ENCODE measurements around the gene ESYT3. TPM values are rescaled to one million over a fixed set of nuclear protein-coding genes. Genes with fewer than 3 reads are reported as not detected.

ESYT3 gene
- total and polyA plus RNA-seq, 2 of the 8 experiments (the other 6 are each of a cell fraction or from before 2014, with no cell fraction given): 4.4 to 7.3 TPM

DNA sequence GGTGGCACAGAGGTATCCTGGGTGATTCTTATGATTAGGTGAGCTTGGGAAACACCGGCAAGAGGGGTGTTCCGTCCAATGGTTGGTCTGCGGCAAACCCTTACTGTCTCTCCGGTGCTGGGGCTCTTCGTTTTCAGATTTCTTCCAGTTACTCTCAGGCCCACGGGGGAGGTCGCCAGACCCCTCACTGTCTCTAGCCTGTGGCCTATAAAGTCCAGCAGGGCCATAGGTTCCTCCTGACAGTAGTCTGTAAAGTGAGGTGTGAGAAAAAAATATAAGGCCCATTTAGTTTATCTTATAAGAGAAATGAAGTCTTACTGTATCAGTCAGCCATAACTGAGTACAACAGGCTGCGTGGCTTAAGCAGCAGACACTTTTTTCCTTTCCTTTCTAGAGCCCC, 1.4 kb downstream of the ESYT3 start:
- Histone ChIP-seq H3K23ac (ENCODE audit: insufficient read length) (no peak overlapping the region), H2AK5ac (ENCODE audit: low read depth, low read length) (no peak overlapping the region), H3K27ac (ENCODE audit: low read depth, low read length) (no peak overlapping the region), H2AFZ (ENCODE audit: low read length) (no peak overlapping the region), H3K4me2 (ENCODE audit: insufficient read depth in 1 of 2, low read depth in 2 of 2, low read length in 2 of 2) (peak overlapping the region; percentile 89), H3K9me3 (ENCODE audit: insufficient read depth in 2 of 2, low read depth in 1 of 2, low read length in 1 of 2) (peaks cover 5 to 10% of the 10 kb centered on the region in 2 experiments), H3K79me2 (ENCODE audit: control insufficient read depth in 1 of 2, insufficient read depth in 2 of 2, low read length in 2 of 2) (no peaks in the 10 kb centered on the region), H3K4me1 (replicated peaks in 1 of 4; ENCODE audit: control insufficient read depth in 3 of 4, insufficient read depth in 4 of 4, low read length in 3 of 4) (peaks cover 0 to 9% (median 6%) of the 10 kb centered on the region in 4 experiments; a peak in 5 of 7 replicates), H2BK120ac (replicated peaks; ENCODE audit: low read depth, low read length) (no peak overlapping the region), H2BK5ac (ENCODE audit: low read depth, low read length) (no peak overlapping the region), H3K79me1 (ENCODE audit: low read depth, low read length) (peaks cover under 1% of the 10 kb centered on the region; the same call in 1 of the 2 replicates), H3K18ac (ENCODE audit: extremely low read depth, low read length) (no peak overlapping the region), H3K56ac (replicated peaks; ENCODE audit: insufficient read length, low read depth, low read length) (no peak overlapping the region), H2BK12ac (ENCODE audit: low read depth, low read length) (no peak overlapping the region; the same call in 1 of the 2 replicates), H3K9ac (replicated peaks in 1 of 4; ENCODE audit: extremely low read depth in 1 of 4, low read depth in 3 of 4, low read length in 3 of 4) (no peak overlapping the region), H4K5ac (ENCODE audit: insufficient read length, low read depth, low read length) (no peak overlapping the region), H4K8ac (ENCODE audit: extremely low read depth, insufficient read depth, low read length) (no peak overlapping the region), H3K4ac (replicated peaks; ENCODE audit: insufficient read length, low read depth, low read length) (no peak overlapping the region), H3K4me3 (ENCODE audit: extremely low read depth in 1 of 4, insufficient read depth in 2 of 4, low read depth in 3 of 4, low read length in 4 of 4) (peak overlapping the region; percentile 47 to 66 (median 56); a peak in 7 of 8 replicates), H2BK20ac (ENCODE audit: low read length) (no peak overlapping the region), H4K91ac (replicated peaks; ENCODE audit: insufficient read length, low read length) (no peak overlapping the region), H3K23me2 (ENCODE audit: low read depth, low read length) (peaks cover 8% of the 10 kb centered on the region; the same call in 1 of the 2 replicates), H3K27me3 (replicated peaks in 1 of 4; ENCODE audit: control insufficient read depth in 3 of 4, extremely low read depth in 1 of 4, insufficient read depth in 3 of 4, low read length in 3 of 4) (peaks cover 19 to 45% (median 36%) of the 10 kb centered on the region in 4 experiments), H3K14ac (ENCODE audit: insufficient read length) (no peak overlapping the region), H3K36me3 (ENCODE audit: control insufficient read depth in 2 of 4, insufficient read depth in 4 of 4, low read length in 3 of 4) (peaks cover 0 to 6% (median 0%) of the 10 kb centered on the region in 4 experiments; a peak in 1 of 8 replicates), H2BK15ac (ENCODE audit: low read length) (no peak overlapping the region), H4K20me1 (replicated peaks in 1 of 2; ENCODE audit: control insufficient read depth in 1 of 2, insufficient read depth in 2 of 2, low read length in 2 of 2) (peaks cover 0 to 2% of the 10 kb centered on the region in 2 experiments)
- TF ChIP-seq BACH1 (IDR thresholded peaks at IDR 0.05; ENCODE audit: low read length): no peak
- TF ChIP-seq KDM4A (IDR thresholded peaks at IDR 0.05; ENCODE audit: low read depth, low read length, severe bottlenecking): no peak
- TF ChIP-seq TBP (IDR thresholded peaks at IDR 0.05; ENCODE audit: low read depth, low read length): no peak
- no peak for TF ChIP-seq EZH2 (IDR thresholded peaks at IDR 0.05; ENCODE audit: low read depth, low read length, severe bottlenecking)
- TF ChIP-seq CHD1 (IDR thresholded peaks at IDR 0.05; ENCODE audit: low read depth, low read length): no peak
- no peak for TF ChIP-seq SIRT6 (IDR thresholded peaks at IDR 0.05; ENCODE audit: low read length)
- TF ChIP-seq, protein P1, sequence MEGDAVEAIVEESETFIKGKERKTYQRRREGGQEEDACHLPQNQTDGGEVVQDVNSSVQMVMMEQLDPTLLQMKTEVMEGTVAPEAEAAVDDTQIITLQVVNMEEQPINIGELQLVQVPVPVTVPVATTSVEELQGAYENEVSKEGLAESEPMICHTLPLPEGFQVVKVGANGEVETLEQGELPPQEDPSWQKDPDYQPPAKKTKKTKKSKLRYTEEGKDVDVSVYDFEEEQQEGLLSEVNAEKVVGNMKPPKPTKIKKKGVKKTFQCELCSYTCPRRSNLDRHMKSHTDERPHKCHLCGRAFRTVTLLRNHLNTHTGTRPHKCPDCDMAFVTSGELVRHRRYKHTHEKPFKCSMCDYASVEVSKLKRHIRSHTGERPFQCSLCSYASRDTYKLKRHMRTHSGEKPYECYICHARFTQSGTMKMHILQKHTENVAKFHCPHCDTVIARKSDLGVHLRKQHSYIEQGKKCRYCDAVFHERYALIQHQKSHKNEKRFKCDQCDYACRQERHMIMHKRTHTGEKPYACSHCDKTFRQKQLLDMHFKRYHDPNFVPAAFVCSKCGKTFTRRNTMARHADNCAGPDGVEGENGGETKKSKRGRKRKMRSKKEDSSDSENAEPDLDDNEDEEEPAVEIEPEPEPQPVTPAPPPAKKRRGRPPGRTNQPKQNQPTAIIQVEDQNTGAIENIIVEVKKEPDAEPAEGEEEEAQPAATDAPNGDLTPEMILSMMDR (IDR thresholded peaks at IDR 0.05; ENCODE audit: control extremely low read depth in 1 of 3, insufficient read depth in 1 of 3, low read depth in 1 of 3, low read length in 3 of 3): no peak
- peak; percentile 11 for TF ChIP-seq ASH2L (IDR thresholded peaks at IDR 0.05; ENCODE audit: low read length)
- CTCF ChIA-PET (ENCODE audit: partially characterized antibody): interaction anchor here (1.0 to 1.6 kb wide), 5 partner anchors 9 to 544 kb away, joined by 3 to 7 read pairs (median 4); no protein-coding TSS in a partner anchor
- 55% methylated on average over 8 of the region's 8 CpGs; no CpG with 5 or more reads in 1 of the 2 experiments for WGBS, 2 experiments (ENCODE audit: extremely low coverage in 1 of 2, insufficient coverage in 1 of 2, insufficient read length in 1 of 2, insufficient replicate concordance in 2 of 2, low coverage in 1 of 2, low lambda C conversion rate in 2 of 2, missing lambda C conversion rate in 1 of 2)
- DNase-seq (ENCODE audit: low read depth in 1 of 2, low spot score in 2 of 2) (no peak), FAIRE-seq (no peak)
- POLR2A ChIA-PET (ENCODE audit: partially characterized antibody): interaction anchor here (0.7 to 1.5 kb wide), 2 partner anchors 18 to 504 kb away, joined by 3 to 8 read pairs; no protein-coding TSS in a partner anchor

Data from H1 (cell line).